Osteocyte (in vitro differentiated cells): Measurements from ENCODE around the gene MYH10. TPM values are rescaled to one million over a fixed set of nuclear protein-coding genes. Genes with fewer than 3 reads are reported as not detected.
"Not testable (repeated sequence)": the region's sequence is repeated elsewhere in the genome, so short reads cannot be mapped to it uniquely, and the experiment has no call there.

ENCODE experiments used
- DNase-seq: peaks from one replicate; pipeline ENCODE4 v3.0.0; 2021; ENCODE audit warnings: mixed read lengths; ENCODE audit not compliant: unreplicated experiment; ENCODE audit errors: extremely low spot score
- H3K27ac Mint-ChIP-seq: one replicate; pipeline ENCODE4 v1.8.0; 2021; ENCODE audit warnings: mild to moderate bottlenecking, mixed read lengths; ENCODE audit not compliant: unreplicated experiment
- H3K27me3 Mint-ChIP-seq: one replicate; pipeline ENCODE4 v1.8.0; 2021; ENCODE audit warnings: mixed read lengths; ENCODE audit not compliant: unreplicated experiment
- H3K36me3 Mint-ChIP-seq: one replicate; pipeline ENCODE4 v1.8.0; 2021; ENCODE audit warnings: mixed read lengths; ENCODE audit not compliant: unreplicated experiment
- H3K4me1 Mint-ChIP-seq: one replicate; pipeline ENCODE4 v1.8.0; 2021; ENCODE audit warnings: mixed read lengths; ENCODE audit not compliant: unreplicated experiment
- H3K4me3 Mint-ChIP-seq: one replicate; pipeline ENCODE4 v1.8.0; 2021; ENCODE audit warnings: mild to moderate bottlenecking, moderate library complexity, mixed read lengths; ENCODE audit not compliant: unreplicated experiment
- H3K9me3 Mint-ChIP-seq: one replicate; pipeline ENCODE4 v1.8.0; 2021; ENCODE audit warnings: mixed read lengths; ENCODE audit not compliant: unreplicated experiment
- CTCF ChIP-seq: fragments of 200-600 bp; sonication (generic); IDR thresholded peaks from 2 replicates; pipeline ENCODE4 v1.5.0; 2021; ENCODE audit warnings: antibody characterized with exemption, mild to moderate bottlenecking, moderate library complexity
- total RNA-seq: library from RNA; stranded (reverse); gene quantifications from 2 replicates; pipeline ENCODE4 v1.2.1, GENCODE V29; 2021

MYH10 gene
- total RNA-seq, 1 donor from 2014 or later, result 110 TPM

GRCh38 chr17:8552577-8553320 is 77.8 kb downstream of the MYH10 start:
- no peak for TF ChIP-seq CTCF
- no peak for DNase-seq
- Mint-ChIP-seq H3K27ac (no peak overlapping the region), H3K9me3 (no peaks in the 10 kb centered on the region), H3K4me1 (peaks cover 9% of the 10 kb centered on the region), H3K36me3 (peaks cover 32% of the 10 kb centered on the region), H3K27me3 (no peaks in the 10 kb centered on the region), H3K4me3 (no peak overlapping the region)

- H3K27me3 Mint-ChIP-seq, result no peaks in the 10 kb centered on the region
- no peak for TF ChIP-seq CTCF
- peak overlapping the region; percentile 15 for H3K27ac Mint-ChIP-seq
- no peak overlapping the region for H3K4me3 Mint-ChIP-seq
- peaks cover 52% of the 10 kb centered on the region for H3K36me3 Mint-ChIP-seq
- H3K9me3 Mint-ChIP-seq, result no peaks in the 10 kb centered on the region
- DNase-seq, result no peak
- H3K4me1 Mint-ChIP-seq, result no peaks in the 10 kb centered on the region
These were observed 87.7 kb downstream of the MYH10 start for GRCh38 chr17:8542599-8543502.

- H3K4me1 Mint-ChIP-seq, DNase-seq, H3K9me3 Mint-ChIP-seq, H3K27ac Mint-ChIP-seq, H3K4me3 Mint-ChIP-seq, H3K27me3 Mint-ChIP-seq: not testable (repeated sequence)
- H3K36me3 Mint-ChIP-seq, result peaks cover 51% of the 10 kb centered on the region
These were observed 90.5 kb downstream of the MYH10 start for GRCh38 chr17:8539976-8540375.

GRCh38 chr17:8537734-8538133 is 92.8 kb downstream of the MYH10 start:
- H3K4me3 Mint-ChIP-seq, result no peak overlapping the region
- H3K27ac Mint-ChIP-seq, result no peak overlapping the region
- no peak for DNase-seq
- H3K27me3 Mint-ChIP-seq, result no peaks in the 10 kb centered on the region
- no peaks in the 10 kb centered on the region for H3K4me1 Mint-ChIP-seq
- H3K36me3 Mint-ChIP-seq, result peaks cover 37% of the 10 kb centered on the region
- TF ChIP-seq CTCF, result no peak
- no peaks in the 10 kb centered on the region for H3K9me3 Mint-ChIP-seq

- Mint-ChIP-seq H3K36me3 (peaks cover 19% of the 10 kb centered on the region), H3K9me3 (no peaks in the 10 kb centered on the region), H3K27me3 (no peaks in the 10 kb centered on the region), H3K4me1 (no peaks in the 10 kb centered on the region), H3K4me3 (no peak overlapping the region), H3K27ac (no peak overlapping the region)
- DNase-seq, result no peak
- TF ChIP-seq CTCF, result no peak
These were observed 95.9 kb downstream of the MYH10 start for GRCh38 chr17:8534498-8535188.
